GM23338 (cell line): ENCODE results near the gene ATP6V1F.

Experiments
- TF ChIP-seq, protein P1 (sequence below), 2 experiments: fragments of 200-600 bp in 1 of 2; sonication (generic) in 1 of 2; conservative IDR thresholded peaks; 2 replicates each; pipeline versions ENCODE4 v1.5.1 to v1.6.1; 2016 to 2017; ENCODE audit warnings: antibody characterized with exemption in 2 of 2, low read depth in 2 of 2, mild to moderate bottlenecking in 2 of 2, moderate library complexity in 1 of 2
- TF ChIP-seq, protein P2 (sequence below): IDR thresholded peaks from one replicate; pipeline ENCODE4 v1.6.1; 2018; ENCODE audit warnings: antibody characterized with exemption; ENCODE audit not compliant: unreplicated experiment

DNA sequence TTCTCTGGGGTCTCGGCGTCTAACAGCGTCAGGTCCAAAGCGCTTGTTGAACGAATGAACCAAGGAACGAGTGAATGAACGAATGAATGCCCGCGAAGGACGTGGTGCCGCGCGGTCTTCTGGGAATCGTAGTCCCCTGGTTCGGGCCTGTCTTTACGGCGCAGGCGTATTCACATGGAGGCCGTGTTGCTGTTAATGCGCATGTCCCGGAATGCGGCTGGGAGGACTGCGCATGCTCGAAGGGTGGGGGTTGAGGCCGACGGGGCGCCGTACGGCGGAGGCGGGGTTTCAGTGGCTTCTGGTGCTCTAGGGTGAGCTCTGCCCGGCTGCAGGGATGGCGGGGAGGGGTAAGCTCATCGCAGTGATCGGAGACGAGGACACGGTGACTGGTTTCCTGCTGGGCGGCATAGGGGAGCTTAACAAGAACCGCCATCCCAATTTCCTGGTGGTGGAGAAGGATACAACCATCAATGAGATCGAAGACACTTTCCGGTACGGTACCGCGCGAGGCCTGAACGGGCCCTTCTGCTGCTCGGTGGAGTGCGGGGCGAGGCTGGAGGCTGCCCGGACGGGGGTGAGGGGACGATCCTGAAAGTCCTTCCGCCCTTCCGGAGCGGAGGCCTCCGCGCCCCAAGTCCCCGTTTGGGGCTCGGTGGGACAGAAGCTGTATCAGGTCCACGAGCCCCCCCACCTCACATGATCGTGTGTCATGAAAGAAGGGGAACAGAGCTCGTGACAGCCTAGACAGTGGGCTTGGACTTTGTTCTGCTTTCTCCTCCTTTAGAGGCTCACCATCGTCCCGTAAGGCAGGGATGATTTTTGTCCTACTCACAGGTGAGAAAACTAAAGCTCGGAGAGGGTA is at the start of gene ATP6V1F:
- TF ChIP-seq, protein P1, sequence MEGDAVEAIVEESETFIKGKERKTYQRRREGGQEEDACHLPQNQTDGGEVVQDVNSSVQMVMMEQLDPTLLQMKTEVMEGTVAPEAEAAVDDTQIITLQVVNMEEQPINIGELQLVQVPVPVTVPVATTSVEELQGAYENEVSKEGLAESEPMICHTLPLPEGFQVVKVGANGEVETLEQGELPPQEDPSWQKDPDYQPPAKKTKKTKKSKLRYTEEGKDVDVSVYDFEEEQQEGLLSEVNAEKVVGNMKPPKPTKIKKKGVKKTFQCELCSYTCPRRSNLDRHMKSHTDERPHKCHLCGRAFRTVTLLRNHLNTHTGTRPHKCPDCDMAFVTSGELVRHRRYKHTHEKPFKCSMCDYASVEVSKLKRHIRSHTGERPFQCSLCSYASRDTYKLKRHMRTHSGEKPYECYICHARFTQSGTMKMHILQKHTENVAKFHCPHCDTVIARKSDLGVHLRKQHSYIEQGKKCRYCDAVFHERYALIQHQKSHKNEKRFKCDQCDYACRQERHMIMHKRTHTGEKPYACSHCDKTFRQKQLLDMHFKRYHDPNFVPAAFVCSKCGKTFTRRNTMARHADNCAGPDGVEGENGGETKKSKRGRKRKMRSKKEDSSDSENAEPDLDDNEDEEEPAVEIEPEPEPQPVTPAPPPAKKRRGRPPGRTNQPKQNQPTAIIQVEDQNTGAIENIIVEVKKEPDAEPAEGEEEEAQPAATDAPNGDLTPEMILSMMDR (conservative IDR thresholded peaks at IDR 0.05; ENCODE audit: low read depth in 2 of 2): no peak
- TF ChIP-seq, protein P2, sequence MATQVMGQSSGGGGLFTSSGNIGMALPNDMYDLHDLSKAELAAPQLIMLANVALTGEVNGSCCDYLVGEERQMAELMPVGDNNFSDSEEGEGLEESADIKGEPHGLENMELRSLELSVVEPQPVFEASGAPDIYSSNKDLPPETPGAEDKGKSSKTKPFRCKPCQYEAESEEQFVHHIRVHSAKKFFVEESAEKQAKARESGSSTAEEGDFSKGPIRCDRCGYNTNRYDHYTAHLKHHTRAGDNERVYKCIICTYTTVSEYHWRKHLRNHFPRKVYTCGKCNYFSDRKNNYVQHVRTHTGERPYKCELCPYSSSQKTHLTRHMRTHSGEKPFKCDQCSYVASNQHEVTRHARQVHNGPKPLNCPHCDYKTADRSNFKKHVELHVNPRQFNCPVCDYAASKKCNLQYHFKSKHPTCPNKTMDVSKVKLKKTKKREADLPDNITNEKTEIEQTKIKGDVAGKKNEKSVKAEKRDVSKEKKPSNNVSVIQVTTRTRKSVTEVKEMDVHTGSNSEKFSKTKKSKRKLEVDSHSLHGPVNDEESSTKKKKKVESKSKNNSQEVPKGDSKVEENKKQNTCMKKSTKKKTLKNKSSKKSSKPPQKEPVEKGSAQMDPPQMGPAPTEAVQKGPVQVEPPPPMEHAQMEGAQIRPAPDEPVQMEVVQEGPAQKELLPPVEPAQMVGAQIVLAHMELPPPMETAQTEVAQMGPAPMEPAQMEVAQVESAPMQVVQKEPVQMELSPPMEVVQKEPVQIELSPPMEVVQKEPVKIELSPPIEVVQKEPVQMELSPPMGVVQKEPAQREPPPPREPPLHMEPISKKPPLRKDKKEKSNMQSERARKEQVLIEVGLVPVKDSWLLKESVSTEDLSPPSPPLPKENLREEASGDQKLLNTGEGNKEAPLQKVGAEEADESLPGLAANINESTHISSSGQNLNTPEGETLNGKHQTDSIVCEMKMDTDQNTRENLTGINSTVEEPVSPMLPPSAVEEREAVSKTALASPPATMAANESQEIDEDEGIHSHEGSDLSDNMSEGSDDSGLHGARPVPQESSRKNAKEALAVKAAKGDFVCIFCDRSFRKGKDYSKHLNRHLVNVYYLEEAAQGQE: no peak
